DOHH2 (cell line): Measurements from ENCODE around the gene MST1.

Experiments
- EZH2phosphoT487 ChIP-seq: fragments of 200-600 bp; sonication (generic); IDR thresholded peaks from 2 replicates; pipeline ENCODE4 v1.6.1; 2017; ENCODE audit warnings: borderline replicate concordance, mild to moderate bottlenecking, antibody characterized with exemption, low read length, moderate library complexity, mixed read lengths
- TF ChIP-seq, protein P1 (sequence below): fragments of 200-600 bp; sonication (generic); IDR thresholded peaks from one replicate; pipeline ENCODE4 v1.5.1; 2014; ENCODE audit warnings: antibody characterized with exemption, mild to moderate bottlenecking, low read depth, low read length; ENCODE audit not compliant: poor library complexity, severe bottlenecking

DNA sequence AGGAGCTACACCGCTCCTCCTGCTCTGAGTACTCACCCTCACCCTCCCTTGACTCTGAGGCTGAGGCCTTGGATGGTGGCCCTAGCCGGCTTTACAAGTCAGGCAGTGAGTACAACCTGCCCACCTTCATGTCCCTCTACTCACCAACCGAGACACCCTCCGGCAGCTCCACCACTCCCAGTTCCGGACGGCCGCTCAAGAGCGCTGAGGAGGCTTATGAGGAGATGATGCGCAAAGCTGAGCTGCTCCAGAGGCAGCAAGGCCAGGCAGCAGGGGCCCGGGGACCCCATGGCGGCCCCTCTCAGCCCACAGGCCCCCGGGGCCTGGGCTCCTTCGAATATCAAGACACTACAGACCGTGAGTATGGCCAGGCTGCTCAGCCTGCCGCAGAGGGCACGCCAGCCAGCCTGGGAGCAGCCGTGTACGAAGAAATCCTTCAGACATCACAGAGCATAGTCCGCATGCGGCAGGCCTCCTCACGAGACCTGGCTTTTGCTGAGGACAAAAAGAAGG is 36.3 kb downstream of the MST1 start:
- TF ChIP-seq, protein P1, sequence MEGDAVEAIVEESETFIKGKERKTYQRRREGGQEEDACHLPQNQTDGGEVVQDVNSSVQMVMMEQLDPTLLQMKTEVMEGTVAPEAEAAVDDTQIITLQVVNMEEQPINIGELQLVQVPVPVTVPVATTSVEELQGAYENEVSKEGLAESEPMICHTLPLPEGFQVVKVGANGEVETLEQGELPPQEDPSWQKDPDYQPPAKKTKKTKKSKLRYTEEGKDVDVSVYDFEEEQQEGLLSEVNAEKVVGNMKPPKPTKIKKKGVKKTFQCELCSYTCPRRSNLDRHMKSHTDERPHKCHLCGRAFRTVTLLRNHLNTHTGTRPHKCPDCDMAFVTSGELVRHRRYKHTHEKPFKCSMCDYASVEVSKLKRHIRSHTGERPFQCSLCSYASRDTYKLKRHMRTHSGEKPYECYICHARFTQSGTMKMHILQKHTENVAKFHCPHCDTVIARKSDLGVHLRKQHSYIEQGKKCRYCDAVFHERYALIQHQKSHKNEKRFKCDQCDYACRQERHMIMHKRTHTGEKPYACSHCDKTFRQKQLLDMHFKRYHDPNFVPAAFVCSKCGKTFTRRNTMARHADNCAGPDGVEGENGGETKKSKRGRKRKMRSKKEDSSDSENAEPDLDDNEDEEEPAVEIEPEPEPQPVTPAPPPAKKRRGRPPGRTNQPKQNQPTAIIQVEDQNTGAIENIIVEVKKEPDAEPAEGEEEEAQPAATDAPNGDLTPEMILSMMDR, result no peak
- TF ChIP-seq EZH2phosphoT487, result no peak
